ENCODE results near the gene URI1. TPM values are rescaled to one million over a fixed set of nuclear protein-coding genes. Genes with fewer than 3 reads are reported as not detected.
A peak's percentile ranks its signal among the peaks of the same experiment; 100 is the strongest.
"Not testable (repeated sequence)": the region's sequence is repeated elsewhere in the genome, so short reads cannot be mapped to it uniquely, and the experiment has no call there.

Gene URI1
- total and polyA plus RNA-seq, 10 donors: 23.8 to 64.6 (median 52.4) TPM

DNA sequence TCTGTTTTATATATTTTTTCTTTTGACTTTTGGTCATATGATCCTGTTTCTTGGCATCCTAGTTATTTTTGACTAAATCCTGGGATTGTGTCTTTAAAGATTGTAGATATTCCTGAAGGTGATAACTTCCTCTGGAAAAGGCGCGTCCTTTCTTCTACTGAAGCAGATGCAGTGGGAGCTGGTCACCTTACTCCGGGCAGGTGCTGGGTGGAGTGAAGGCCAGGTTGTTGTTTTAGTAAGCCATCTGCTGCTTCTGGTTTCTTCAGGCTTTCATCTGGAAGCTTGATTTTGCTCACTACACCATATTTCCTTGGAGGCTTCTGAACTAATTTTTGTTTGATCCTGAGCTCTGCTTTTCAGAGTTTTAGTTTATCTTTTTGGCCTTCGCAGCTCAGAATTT is 21.5 kb downstream of the URI1 start:
- H3K4me1 ChIP-seq: peaks cover 15 to 96% (median 71%) of the 10 kb centered on the region in 6 donors
- DNase-seq: no peak
- H3K36me3 ChIP-seq: no peaks in the 10 kb centered on the region
- H3K4me3 ChIP-seq: no peak overlapping the region
- intact Hi-C loops (cut with DNase I; ENCODE audit: low total_unique reads): no loop called here
- TF ChIP-seq POLR2AphosphoS5 (IDR thresholded peaks at IDR 0.05) (no peak), POLR2A (IDR thresholded peaks at IDR 0.05) (no peak)
- TF ChIP-seq, protein P1, sequence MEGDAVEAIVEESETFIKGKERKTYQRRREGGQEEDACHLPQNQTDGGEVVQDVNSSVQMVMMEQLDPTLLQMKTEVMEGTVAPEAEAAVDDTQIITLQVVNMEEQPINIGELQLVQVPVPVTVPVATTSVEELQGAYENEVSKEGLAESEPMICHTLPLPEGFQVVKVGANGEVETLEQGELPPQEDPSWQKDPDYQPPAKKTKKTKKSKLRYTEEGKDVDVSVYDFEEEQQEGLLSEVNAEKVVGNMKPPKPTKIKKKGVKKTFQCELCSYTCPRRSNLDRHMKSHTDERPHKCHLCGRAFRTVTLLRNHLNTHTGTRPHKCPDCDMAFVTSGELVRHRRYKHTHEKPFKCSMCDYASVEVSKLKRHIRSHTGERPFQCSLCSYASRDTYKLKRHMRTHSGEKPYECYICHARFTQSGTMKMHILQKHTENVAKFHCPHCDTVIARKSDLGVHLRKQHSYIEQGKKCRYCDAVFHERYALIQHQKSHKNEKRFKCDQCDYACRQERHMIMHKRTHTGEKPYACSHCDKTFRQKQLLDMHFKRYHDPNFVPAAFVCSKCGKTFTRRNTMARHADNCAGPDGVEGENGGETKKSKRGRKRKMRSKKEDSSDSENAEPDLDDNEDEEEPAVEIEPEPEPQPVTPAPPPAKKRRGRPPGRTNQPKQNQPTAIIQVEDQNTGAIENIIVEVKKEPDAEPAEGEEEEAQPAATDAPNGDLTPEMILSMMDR (IDR thresholded peaks at IDR 0.05 in 8 of 11, conservative IDR thresholded peaks at IDR 0.05 in 3 of 11): no peak
- H3K27ac ChIP-seq: peak overlapping the region in 6 of 8 donors; percentile 39 to 75 (median 52)
- no peaks in the 10 kb centered on the region for H3K9me3 ChIP-seq
- no peaks in the 10 kb centered on the region for H3K27me3 ChIP-seq (replicated peaks in 1 of 7)
- WGBS, 5 donors: 79 to 91% (median 85%) methylated on average over 4 of the region's 4 CpGs

DNA sequence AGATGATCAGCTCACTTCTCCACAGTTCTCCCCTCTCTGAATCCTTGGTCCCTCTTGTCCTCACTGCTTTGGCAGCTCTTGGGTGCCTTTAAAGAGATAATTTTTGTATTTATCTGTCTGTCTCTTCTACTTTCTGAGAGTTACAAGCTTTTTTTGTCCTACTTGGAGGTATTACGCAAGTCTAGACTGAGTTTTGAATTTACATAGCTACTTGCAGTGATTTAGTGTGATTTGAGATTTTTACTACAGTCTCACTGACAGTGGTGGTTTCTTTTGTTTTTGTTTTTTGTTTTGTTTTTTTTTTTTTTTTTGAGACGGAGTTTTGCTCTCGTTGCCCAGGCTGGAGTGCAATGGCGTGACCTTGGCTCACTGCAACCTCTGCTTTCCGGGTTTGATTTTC is 22.1 kb downstream of the URI1 start:
- Histone ChIP-seq H3K4me1 (peaks cover 15 to 98% (median 77%) of the 10 kb centered on the region in 6 donors), H3K9me3 (no peaks in the 10 kb centered on the region), H3K4me3 (no peak overlapping the region), H3K27me3 (replicated peaks in 1 of 7) (no peaks in the 10 kb centered on the region), H3K27ac (peak overlapping the region in 6 of 8 donors; percentile 39 to 75 (median 52)), H3K36me3 (no peaks in the 10 kb centered on the region)
- DNase-seq: no peak
- WGBS, 5 donors: 68 to 77% (median 71%) methylated on average over 5 of the region's 5 CpGs
- intact Hi-C loops (cut with DNase I; ENCODE audit: low total_unique reads): no loop called here
- TF ChIP-seq POLR2AphosphoS5 (IDR thresholded peaks at IDR 0.05) (no peak), POLR2A (IDR thresholded peaks at IDR 0.05) (no peak)
- TF ChIP-seq, protein P1 (IDR thresholded peaks at IDR 0.05 in 8 of 11, conservative IDR thresholded peaks at IDR 0.05 in 3 of 11): no peak

DNA sequence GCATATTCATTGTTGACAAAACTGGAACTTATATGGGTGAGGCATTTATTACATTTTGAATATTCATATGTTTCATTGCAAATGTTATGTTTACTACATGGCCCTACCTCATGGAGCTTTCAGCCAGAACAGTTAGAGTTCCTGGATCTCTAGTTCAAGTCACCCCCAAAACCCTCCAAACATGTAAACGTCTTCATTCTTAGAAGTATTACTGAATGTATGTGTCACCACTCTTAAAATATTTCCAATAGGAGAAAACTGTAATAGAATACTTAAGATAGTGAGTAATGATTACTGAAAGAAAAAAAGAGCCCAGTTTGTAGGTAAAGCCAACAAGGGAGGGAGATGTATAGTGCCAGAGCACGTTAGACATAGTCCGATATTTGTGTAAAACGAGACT is 23.5 kb downstream of the URI1 start:
- WGBS, 5 donors: 85 to 87% (median 86%) methylated on average over 4 of the region's 4 CpGs
- H3K4me3 ChIP-seq: no peak overlapping the region
- H3K27me3 ChIP-seq (replicated peaks in 1 of 7): no peaks in the 10 kb centered on the region
- intact Hi-C loops (cut with DNase I; ENCODE audit: low total_unique reads): no loop called here
- no peaks in the 10 kb centered on the region for H3K9me3 ChIP-seq
- no peak for DNase-seq
- no peaks in the 10 kb centered on the region for H3K36me3 ChIP-seq
- peak overlapping the region in 2 of 8 donors; percentile 56 to 62 for H3K27ac ChIP-seq
- no peak for TF ChIP-seq POLR2A (IDR thresholded peaks at IDR 0.05)
- TF ChIP-seq, protein P1 (IDR thresholded peaks at IDR 0.05 in 8 of 11, conservative IDR thresholded peaks at IDR 0.05 in 3 of 11): no peak
- no peak for TF ChIP-seq POLR2AphosphoS5 (IDR thresholded peaks at IDR 0.05)
- H3K4me1 ChIP-seq: peaks cover 22 to 98% (median 84%) of the 10 kb centered on the region in 6 donors

DNA sequence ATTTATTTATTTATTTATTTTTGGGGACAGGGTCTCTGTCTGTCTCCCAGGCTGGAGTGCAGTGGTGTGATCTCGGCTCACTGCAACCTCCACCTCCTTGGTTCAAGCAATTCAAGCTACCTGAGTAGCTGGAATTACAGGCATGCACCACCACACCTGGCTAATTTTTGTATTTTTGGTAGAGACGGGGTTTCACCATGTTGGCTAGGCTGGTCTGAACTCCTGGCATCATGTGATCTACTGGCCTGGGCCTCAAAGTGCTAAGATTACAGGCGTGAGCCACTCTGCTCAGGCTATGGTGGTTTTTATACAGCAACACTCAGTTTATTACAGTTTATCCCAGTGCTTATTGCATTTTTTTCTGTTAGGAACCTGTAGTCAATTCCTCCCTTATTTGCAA is 24.1 kb downstream of the URI1 start:
- peaks cover 22 to 98% (median 84%) of the 10 kb centered on the region in 6 donors for H3K4me1 ChIP-seq
- H3K27me3 ChIP-seq (replicated peaks in 1 of 7); H3K27ac ChIP-seq; H3K9me3 ChIP-seq; H3K4me3 ChIP-seq; DNase-seq; H3K36me3 ChIP-seq; intact Hi-C loops (cut with DNase I; ENCODE audit: low total_unique reads): not testable (repeated sequence)
- 67 to 83% (median 78%) methylated on average over 3 of the region's 3 CpGs for whole genome bisulfite sequencing, 5 donors

All from spleen (tissue), 11 donors.